ENCODE results near the gene ADAM15.

DNA sequence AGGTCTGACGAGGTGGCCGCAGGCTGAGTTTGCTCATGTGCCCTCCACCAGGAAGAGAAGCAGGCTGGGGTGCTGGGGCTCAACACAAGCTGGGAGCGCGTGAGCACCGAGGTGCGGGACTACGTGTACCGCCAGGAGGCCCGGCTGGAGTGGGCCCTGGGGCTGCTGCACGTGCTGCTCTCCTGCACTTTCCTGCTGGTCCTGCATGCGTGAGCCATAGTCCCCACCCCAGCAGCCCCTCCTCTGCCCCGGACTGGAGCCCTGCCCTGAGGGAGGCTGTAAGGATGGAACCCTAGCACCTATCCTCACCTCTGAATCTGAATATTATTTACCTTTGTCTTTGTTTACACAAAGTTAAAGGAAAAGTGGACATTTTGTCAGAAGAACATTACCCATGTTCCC, 7.8 kb upstream of the ADAM15 start:
- TF ChIP-seq CTCF (IDR thresholded peaks at IDR 0.05) = no peak
- TF ChIP-seq POLR2A (IDR thresholded peaks at IDR 0.05) = no peak
